Esophagus squamous epithelium (tissue), 5 donors: ENCODE results near the gene UTP20. TPM values are rescaled to one million over a fixed set of nuclear protein-coding genes. Genes with fewer than 3 reads are reported as not detected.

Experiments used
- DNase-seq: peaks from one replicate; lab custom pipeline; 2025; lab: John Stamatoyannopoulos, UW
- H3K27ac ChIP-seq, 4 donors: fragments of 200-600 bp; sonication (generic); one replicate each; pipeline ENCODE4 v1.5.1; 2016 to 2019; ENCODE audit warnings: mild to moderate bottlenecking in 1 of 4
- H3K27me3 ChIP-seq, 4 donors: fragments of 200-600 bp; sonication (generic); 1 replicate in 3 of 4; 2 replicates in 1 of 4; pipeline versions ENCODE4 v1.5.1 to v1.6.0; 2017 to 2021; ENCODE audit warnings: antibody characterized with exemption in 1 of 4
- H3K36me3 ChIP-seq, 3 donors: fragments of 200-600 bp; sonication (generic); one replicate each; pipeline ENCODE4 v1.5.1; 2016 to 2019
- H3K4me1 ChIP-seq, 3 donors: fragments of 200-600 bp; sonication (generic); one replicate each; pipeline ENCODE4 v1.5.1; 2017 to 2019
- H3K4me3 ChIP-seq, 4 donors: fragments of 200-600 bp; sonication (generic); 1 replicate in 3 of 4; 2 replicates in 1 of 4; pipeline ENCODE4 v1.5.1; 2016 to 2019; ENCODE audit warnings: mild to moderate bottlenecking in 2 of 4, moderate library complexity in 1 of 4
- H3K9me3 ChIP-seq, 3 donors: fragments of 200-600 bp; sonication (generic); one replicate each; pipeline ENCODE4 v1.5.1; 2016 to 2019
- CTCF ChIP-seq, 6 experiments: fragments of 450-650 bp in 4 of 6; fragments of 200-600 bp in 2 of 6; sonication (generic) in 2 of 6; IDR thresholded peaks; one replicate each; pipeline ENCODE4 v1.5.1; 2016 to 2019; ENCODE audit warnings: antibody characterized with exemption in 6 of 6, mild to moderate bottlenecking in 4 of 6, moderate library complexity in 4 of 6
- POLR2A ChIP-seq, 4 donors: fragments of 450-650 bp; IDR thresholded peaks; one replicate each; pipeline ENCODE4 v1.6.1; 2017; ENCODE audit warnings: antibody characterized with exemption in 4 of 4, mild to moderate bottlenecking in 4 of 4, moderate library complexity in 3 of 4
- WGBS, 2 donors: methylation state at CpG; one replicate each; pipeline ENCODE4 v1.1.5; 2018; 5-methylcytosine and 5-hydroxymethylcytosine counted together
- intact Hi-C: fragments of 100-400 bp; cut with DNase I; formaldehyde crosslinking; loops from one replicate; pipeline ENCODE4 v1.15.0; 2022
- total RNA-seq, 4 donors: library from RNA; depleted of rRNA; stranded (reverse); fragments of >200 nt; gene quantifications; one replicate each; pipeline ENCODE4 v1.1.0, GENCODE V29; 2016
- donor health status: DM: yes; HTN: yes; CAD: no.

Gene UTP20
- total RNA-seq, 4 donors from 2014 or later = 5.5 to 20.5 (median 13.5) TPM

DNA sequence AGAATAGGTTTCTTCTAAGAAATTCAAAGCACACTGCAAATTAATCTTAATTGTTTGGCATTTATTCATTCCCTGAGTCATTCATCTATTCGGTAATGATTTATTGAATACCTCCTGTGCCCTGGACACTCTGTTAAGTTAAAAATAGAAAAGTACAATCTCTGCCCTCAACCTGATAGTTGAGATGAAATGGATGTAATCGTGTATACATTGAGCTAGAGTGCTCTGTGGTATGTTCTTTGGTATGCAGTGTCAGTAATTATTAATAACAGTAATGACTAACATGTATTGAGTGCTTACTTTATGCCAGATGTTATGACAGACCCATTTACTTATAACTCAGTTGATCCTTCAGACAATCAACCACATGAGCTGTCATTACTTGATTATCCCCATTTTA is 47.6 kb downstream of the UTP20 start:
- no peaks in the 10 kb centered on the region for H3K4me1 ChIP-seq
- TF ChIP-seq POLR2A (IDR thresholded peaks at IDR 0.05) (no peak), CTCF (IDR thresholded peaks at IDR 0.05) (no peak)
- H3K4me3 ChIP-seq = no peak overlapping the region
- intact Hi-C loops = no loop called here
- 79 to 89% methylated on average over 2 of the region's 2 CpGs for WGBS, 2 donors
- peaks cover 0 to 82% (median 13%) of the 10 kb centered on the region in 3 donors for H3K36me3 ChIP-seq
- no peak for DNase-seq
- H3K9me3 ChIP-seq = no peaks in the 10 kb centered on the region
- no peak overlapping the region for H3K27ac ChIP-seq
- no peaks in the 10 kb centered on the region for H3K27me3 ChIP-seq

DNA sequence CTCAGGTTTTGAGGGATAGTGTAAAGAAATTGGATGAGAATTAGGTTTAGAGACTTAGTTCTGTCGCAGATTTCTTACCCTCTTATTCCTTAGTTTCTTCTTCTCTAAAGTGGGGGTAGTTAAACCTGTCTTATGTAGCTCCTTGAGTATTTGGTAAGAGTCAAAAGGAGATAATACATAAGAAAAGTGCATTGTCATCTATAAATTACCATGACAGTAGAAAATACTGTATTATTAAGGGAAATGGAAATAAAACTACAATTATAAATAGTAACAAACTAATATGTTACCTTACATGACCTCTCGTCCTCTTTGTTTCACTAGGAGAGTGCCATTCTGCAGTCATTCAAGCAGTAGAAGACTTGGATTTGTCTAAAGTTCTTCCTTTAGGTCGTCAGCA is 49.0 kb downstream of the UTP20 start:
- Histone ChIP-seq H3K27me3 (no peaks in the 10 kb centered on the region), H3K4me3 (no peak overlapping the region), H3K9me3 (no peaks in the 10 kb centered on the region), H3K27ac (no peak overlapping the region), H3K4me1 (no peaks in the 10 kb centered on the region), H3K36me3 (peaks cover 0 to 87% (median 13%) of the 10 kb centered on the region in 3 donors)
- no peak for TF ChIP-seq POLR2A (IDR thresholded peaks at IDR 0.05)
- no peak for TF ChIP-seq CTCF (IDR thresholded peaks at IDR 0.05)
- intact Hi-C loops = no loop called here
- WGBS, 2 donors = 88 to 93% methylated on average over 3 of the region's 3 CpGs
- no peak for DNase-seq

- intact Hi-C loops = no loop called here
- no peak for TF ChIP-seq CTCF (IDR thresholded peaks at IDR 0.05)
- no peak for TF ChIP-seq POLR2A (IDR thresholded peaks at IDR 0.05)
- peaks cover 0 to 91% (median 13%) of the 10 kb centered on the region in 3 donors for H3K36me3 ChIP-seq
- no peak for DNase-seq
- H3K4me3 ChIP-seq = no peak overlapping the region
- H3K9me3 ChIP-seq = no peaks in the 10 kb centered on the region
- H3K4me1 ChIP-seq = no peaks in the 10 kb centered on the region
- no peaks in the 10 kb centered on the region for H3K27me3 ChIP-seq
- 93 to 100% methylated on average over 1 of the region's 1 CpG for WGBS, 2 donors
- no peak overlapping the region for H3K27ac ChIP-seq
Observed at GRCh38 chr12:101330631-101331030, 50.7 kb downstream of the UTP20 start.

DNA sequence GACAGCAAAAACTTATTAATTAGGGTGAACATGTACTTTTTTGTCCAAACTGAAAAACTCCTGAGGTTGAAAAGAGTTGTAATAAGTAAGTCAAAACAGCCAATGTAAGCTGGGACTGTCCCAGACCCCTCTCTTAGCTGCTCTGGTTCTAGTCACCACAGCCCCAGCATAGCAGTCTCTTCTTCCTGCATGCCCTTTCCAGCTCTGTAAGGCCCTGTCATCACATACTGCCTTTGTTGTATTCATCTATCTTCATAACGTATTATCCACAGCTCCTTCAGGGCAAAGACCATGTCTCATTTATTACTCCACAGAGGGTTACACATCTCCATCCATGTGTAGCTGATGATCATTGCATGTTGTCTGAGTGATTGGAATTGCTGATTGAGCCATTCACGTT is 56.5 kb downstream of the UTP20 start:
- whole genome bisulfite sequencing, 2 donors = 89 to 90% methylated on average over 2 of the region's 2 CpGs
- Histone ChIP-seq H3K27me3 (no peaks in the 10 kb centered on the region), H3K4me3 (no peak overlapping the region), H3K9me3 (no peaks in the 10 kb centered on the region), H3K4me1 (no peaks in the 10 kb centered on the region), H3K36me3 (peaks cover 0 to 93% (median 0%) of the 10 kb centered on the region in 3 donors), H3K27ac (no peak overlapping the region)
- DNase-seq = no peak
- TF ChIP-seq POLR2A (IDR thresholded peaks at IDR 0.05) = no peak
- no peak for TF ChIP-seq CTCF (IDR thresholded peaks at IDR 0.05)
- intact Hi-C loops = no loop called here

DNA sequence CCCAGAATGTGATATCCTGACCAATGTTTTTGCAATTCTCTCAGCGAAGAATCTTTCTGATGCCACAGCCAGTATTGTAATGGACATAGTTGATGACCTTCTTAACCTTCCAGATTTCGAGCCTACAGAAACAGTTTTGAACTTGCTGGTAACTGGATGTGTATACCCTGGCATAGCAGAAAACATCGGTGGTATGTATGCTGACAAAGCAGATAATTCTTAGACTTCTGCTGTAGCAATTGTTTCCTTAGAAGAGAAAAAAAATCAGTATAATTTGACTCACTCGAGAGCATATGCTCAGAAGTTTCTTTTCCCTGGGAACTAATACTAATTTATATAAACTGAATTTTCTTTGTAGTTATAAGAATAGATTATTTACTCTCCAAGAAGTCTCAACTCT is 58.2 kb downstream of the UTP20 start:
- WGBS, 2 donors = 79 to 87% methylated on average over 4 of the region's 4 CpGs
- Histone ChIP-seq H3K4me3 (no peak overlapping the region), H3K4me1 (no peaks in the 10 kb centered on the region), H3K27me3 (no peaks in the 10 kb centered on the region), H3K27ac (no peak overlapping the region), H3K36me3 (peaks cover 0 to 95% (median 0%) of the 10 kb centered on the region in 3 donors), H3K9me3 (no peaks in the 10 kb centered on the region)
- intact Hi-C loops = no loop called here
- TF ChIP-seq POLR2A (IDR thresholded peaks at IDR 0.05) = no peak
- TF ChIP-seq CTCF (IDR thresholded peaks at IDR 0.05) = no peak
- no peak for DNase-seq
